Adrenal gland (tissue), 19 donors: ENCODE data around the gene LRRC28. TPM values are rescaled to one million over a fixed set of nuclear protein-coding genes. Genes with fewer than 3 reads are reported as not detected.
A peak's percentile ranks its signal among the peaks of the same experiment; 100 is the strongest.

Experiments
- DNase-seq, 7 donors: peaks; one replicate each; pipeline ENCODE4 v3.0.0-alpha.2; 2019 to 2020
- H3K27ac ChIP-seq, 5 donors: fragments of 200-600 bp; sonication (generic) in 4 of 5; 1 replicate in 3 of 5; 2 replicates in 2 of 5; pipeline versions ENCODE4 v1.5.1 to v1.8.0; 2016 to 2020; ENCODE audit warnings: mild to moderate bottlenecking in 1 of 5
- H3K27me3 ChIP-seq: fragments of 200-600 bp; 2 replicates; pipeline ENCODE4 v1.8.0; 2021
- H3K36me3 ChIP-seq, 2 donors: fragments of 200-600 bp; replicated peaks in 1 of 2; 1 replicate in 1 of 2; 2 replicates in 1 of 2; pipeline versions ENCODE4 v1.5.1 to v1.8.0; 2018 to 2022
- H3K4me1 ChIP-seq, 2 donors: fragments of 200-600 bp; replicated peaks in 1 of 2; 1 replicate in 1 of 2; 2 replicates in 1 of 2; pipeline versions ENCODE4 v1.5.1 to v1.8.0; 2018 to 2021
- H3K4me3 ChIP-seq, 4 donors: fragments of 200-600 bp; sonication (generic) in 3 of 4; one replicate each; pipeline ENCODE4 v1.5.1; 2016 to 2018
- H3K9me3 ChIP-seq, 3 donors: fragments of 200-600 bp; sonication (generic) in 1 of 3; replicated peaks in 1 of 3; 1 replicate in 2 of 3; 2 replicates in 1 of 3; pipeline versions ENCODE4 v1.5.1 to v1.8.0; 2016 to 2021
- POLR2A ChIP-seq, 2 donors: fragments of 450-650 bp; IDR thresholded peaks; one replicate each; pipeline ENCODE4 v1.6.1; 2017; ENCODE audit warnings: antibody characterized with exemption in 2 of 2, mild to moderate bottlenecking in 2 of 2, moderate library complexity in 1 of 2
- WGBS, 4 donors: extraction: QIAGEN DNeasy Blood & Tissue Kit in 2 of 4; methylation state at CpG; one replicate each; pipeline versions ENCODE4 v1.1.5 to v1.1.7; 2013 to 2017; 5-methylcytosine and 5-hydroxymethylcytosine counted together
- intact Hi-C, 2 donors: fragments of 100-400 bp; cut with DNase I; formaldehyde crosslinking; loops; one replicate each; pipeline versions ENCODE4 v1.14.1 to v1.15.0; 2022 to 2023
- long read RNA-seq, 10 donors: library from polyadenylated mRNA in 3 of 10; unstranded in 2 of 10; stranded (forward) in 1 of 10; transcript quantifications; one replicate each; pipeline ENCODE4 v2.0.0 and lab custom pipeline, GENCODE V29; 2021 to 2026
- polyA plus RNA-seq, 3 donors: library from polyadenylated mRNA; stranded (reverse); fragments of 200-250 nt in 2 of 3; fragments of 350-450 nt in 1 of 3; fragmentation: Illumina TruSeq in 1 of 3; extraction: RNeasy Lipid Tissue Mini Kit (QIAGEN cat#74804) in 1 of 3; gene quantifications; one replicate each; pipeline ENCODE4 v1.2.3, GENCODE V29; 2013 to 2014
- total RNA-seq, 9 donors: library from RNA; depleted of rRNA in 4 of 9; stranded (reverse); fragments of >200 nt in 4 of 9; fragments of 120-200 nt in 1 of 9; fragmentation: NEBNext Ultra II Directional in 1 of 9; extraction: Animal tissue kit (Norgen Biotek cat#: 25700) in 1 of 9; gene quantifications; one replicate each; pipeline versions ENCODE4 v1.1.0 to v1.2.4, GENCODE V29; 2013 to 2023
- TF ChIP-seq, protein P1 (sequence below), 6 experiments: fragments of 450-650 bp in 4 of 6; fragments of 200-600 bp in 2 of 6; sonication (generic) in 1 of 6; IDR thresholded peaks; 1 replicate in 5 of 6; 2 replicates in 1 of 6; pipeline versions ENCODE4 v1.5.1 to v1.8.0; 2016 to 2021; ENCODE audit warnings: antibody characterized with exemption in 6 of 6, mild to moderate bottlenecking in 2 of 6, moderate library complexity in 1 of 6
- donor health status: healthy with polysubstance abuse.
- donor health status: Bipolar disorder and iron deficiency.
- donor health status: DM: yes; HTN: yes; CAD: no.
- donor health status: DM: no; HTN: no; CAD: no.
- donor health status: DM: no; HTN: no; CAD: no.
- donor health status: DM: yes; HTN: yes; CAD: no.

LRRC28 gene
- 10 to 100 TPM; 17.8 to 49.8 (median 23.5) TPM for total RNA-seq
- 10 to 100 TPM in 1 of 3 donors, 1 to 10 TPM in 2; 4.4 to 20.6 (median 7.0) TPM for polyA plus RNA-seq
- long read RNA-seq, donor 1, full-length matches to known transcripts = 8 of 8 reads
- long read RNA-seq, donor 1, partial matches to known transcripts = 0 of 8 reads
- long read RNA-seq, donor 1, other reads (novel, unspliced or antisense) = 0 of 8 reads
- long read RNA-seq, donor 2, full-length matches to known transcripts = 2 of 2 reads
- long read RNA-seq, donor 2, partial matches to known transcripts = 0 of 2 reads
- long read RNA-seq, donor 2, other reads (novel, unspliced or antisense) = 0 of 2 reads
- long read RNA-seq, donor 3, full-length matches to known transcripts = 3 of 3 reads
- long read RNA-seq, donor 3, partial matches to known transcripts = 0 of 3 reads
- long read RNA-seq, donor 3, other reads (novel, unspliced or antisense) = 0 of 3 reads
- long read RNA-seq, donor 4, full-length matches to known transcripts = 10 of 19 reads
- long read RNA-seq, donor 4, partial matches to known transcripts = 1 of 19 reads
- long read RNA-seq, donor 4, other reads (novel, unspliced or antisense) = 8 of 19 reads
- long read RNA-seq, donor 5, full-length matches to known transcripts = 20 of 40 reads
- long read RNA-seq, donor 5, partial matches to known transcripts = 2 of 40 reads
- long read RNA-seq, donor 5, other reads (novel, unspliced or antisense) = 18 of 40 reads
- long read RNA-seq, donor 6, full-length matches to known transcripts = 7 of 11 reads
- long read RNA-seq, donor 6, partial matches to known transcripts = 2 of 11 reads
- long read RNA-seq, donor 6, other reads (novel, unspliced or antisense) = 2 of 11 reads
- long read RNA-seq, donor 7, full-length matches to known transcripts = 1 of 1 reads
- long read RNA-seq, donor 7, partial matches to known transcripts = 0 of 1 reads
- long read RNA-seq, donor 7, other reads (novel, unspliced or antisense) = 0 of 1 reads
- long read RNA-seq, donor 8, full-length matches to known transcripts = 5 of 5 reads
- long read RNA-seq, donor 8, partial matches to known transcripts = 0 of 5 reads
- long read RNA-seq, donor 8, other reads (novel, unspliced or antisense) = 0 of 5 reads
- long read RNA-seq, donor 9, full-length matches to known transcripts = 2 of 2 reads
- long read RNA-seq, donor 9, partial matches to known transcripts = 0 of 2 reads
- long read RNA-seq, donor 9, other reads (novel, unspliced or antisense) = 0 of 2 reads
- long read RNA-seq, donor 10 = 0 reads

DNA sequence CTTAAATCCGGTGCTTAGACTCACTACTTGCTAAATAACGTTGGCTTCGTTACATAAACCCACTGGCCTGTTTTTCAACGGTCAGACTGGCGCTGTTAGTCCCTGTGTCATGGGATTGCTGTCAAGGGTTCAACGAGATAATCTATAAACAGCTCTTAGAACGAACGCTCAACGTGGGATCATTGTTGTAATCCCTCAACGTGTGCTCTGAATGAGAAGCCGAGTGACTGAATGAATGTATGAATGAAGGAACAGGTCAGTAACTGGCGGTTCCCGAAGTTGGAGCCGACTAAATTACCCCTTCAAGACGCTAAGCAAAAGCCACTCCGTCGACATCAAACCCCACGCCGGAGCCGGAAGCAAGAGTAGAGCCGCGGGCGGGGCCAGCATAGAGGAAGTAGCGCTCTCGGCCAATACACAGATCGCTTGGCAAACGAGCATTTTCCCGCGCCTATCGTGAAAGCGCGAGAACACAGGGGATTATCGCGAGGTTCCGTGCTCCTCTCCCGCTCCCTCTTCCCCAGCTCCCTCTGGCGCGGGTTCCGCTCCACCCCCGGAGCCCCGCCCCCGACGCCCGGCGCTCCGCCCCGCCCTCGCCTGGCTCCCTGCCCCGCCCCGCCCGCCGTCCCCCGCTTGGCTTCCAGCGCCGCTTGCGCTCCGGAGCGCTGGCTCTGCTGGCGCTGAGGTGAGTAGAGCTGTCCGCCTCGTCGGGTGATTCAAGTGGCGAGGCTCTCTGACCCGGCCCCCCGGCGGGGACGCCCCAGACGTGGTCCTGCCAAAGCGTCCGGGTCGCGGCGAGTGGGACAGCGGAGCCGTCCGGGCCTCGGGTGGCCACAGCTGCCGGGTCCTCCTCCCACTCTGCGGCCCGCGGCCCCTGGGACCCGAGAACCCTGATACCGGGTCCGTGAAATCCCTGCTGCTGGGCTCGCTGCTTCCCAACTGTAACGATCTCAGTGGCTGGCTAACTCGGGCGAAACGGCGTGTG, at the start of gene LRRC28:
Gene LRRC28, plus strand, starts transcription at position 625 of the 985 bp plus-strand sequence. CDS start 4,477 bp downstream, outside the sequence.
- peak; percentile 98 to 100 (median 99) for DNase-seq
- Histone ChIP-seq H3K27me3 (no peaks in the 10 kb centered on the region), H3K4me1 (peaks cover 17 to 49% of the 10 kb centered on the region in 2 donors), H3K27ac (peak within 1 kb of the TSS; percentile 86 to 96 (median 93)), H3K36me3 (peaks cover 0 to 4% of the 10 kb centered on the region in 2 donors), H3K4me3 (peak within 1 kb of the TSS; percentile 43 to 92 (median 72)), H3K9me3 (no peaks in the 10 kb centered on the region)
- intact Hi-C loops = no loop called here
- WGBS, 4 donors = 0 to 1% (median 1%) methylated on average over 29 to 90 of the region's 90 CpGs
- TF ChIP-seq, protein P1, sequence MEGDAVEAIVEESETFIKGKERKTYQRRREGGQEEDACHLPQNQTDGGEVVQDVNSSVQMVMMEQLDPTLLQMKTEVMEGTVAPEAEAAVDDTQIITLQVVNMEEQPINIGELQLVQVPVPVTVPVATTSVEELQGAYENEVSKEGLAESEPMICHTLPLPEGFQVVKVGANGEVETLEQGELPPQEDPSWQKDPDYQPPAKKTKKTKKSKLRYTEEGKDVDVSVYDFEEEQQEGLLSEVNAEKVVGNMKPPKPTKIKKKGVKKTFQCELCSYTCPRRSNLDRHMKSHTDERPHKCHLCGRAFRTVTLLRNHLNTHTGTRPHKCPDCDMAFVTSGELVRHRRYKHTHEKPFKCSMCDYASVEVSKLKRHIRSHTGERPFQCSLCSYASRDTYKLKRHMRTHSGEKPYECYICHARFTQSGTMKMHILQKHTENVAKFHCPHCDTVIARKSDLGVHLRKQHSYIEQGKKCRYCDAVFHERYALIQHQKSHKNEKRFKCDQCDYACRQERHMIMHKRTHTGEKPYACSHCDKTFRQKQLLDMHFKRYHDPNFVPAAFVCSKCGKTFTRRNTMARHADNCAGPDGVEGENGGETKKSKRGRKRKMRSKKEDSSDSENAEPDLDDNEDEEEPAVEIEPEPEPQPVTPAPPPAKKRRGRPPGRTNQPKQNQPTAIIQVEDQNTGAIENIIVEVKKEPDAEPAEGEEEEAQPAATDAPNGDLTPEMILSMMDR (IDR thresholded peaks at IDR 0.05) = no peak
- peak; percentile 70 to 86 for TF ChIP-seq POLR2A (IDR thresholded peaks at IDR 0.05)

DNA sequence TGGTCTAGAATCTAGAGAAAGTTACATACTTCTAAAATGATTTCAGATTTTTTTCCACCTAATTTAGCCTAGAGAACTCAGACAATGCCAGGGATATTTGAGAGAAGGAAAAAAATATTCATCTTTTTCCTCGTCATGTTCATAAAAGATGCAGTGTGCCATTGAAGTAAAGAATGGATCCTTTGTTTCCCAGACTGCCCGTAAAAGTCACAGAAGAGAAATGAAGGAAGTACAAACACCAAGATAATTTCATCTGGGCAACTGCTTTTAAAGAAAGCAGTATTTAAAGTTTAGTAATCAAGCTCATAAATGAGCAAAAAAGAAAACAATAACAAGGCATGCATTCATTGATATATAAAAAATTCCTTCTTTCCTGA, 49.1 kb upstream of the LRRC28 start:
- Histone ChIP-seq H3K27me3 (no peaks in the 10 kb centered on the region), H3K9me3 (no peaks in the 10 kb centered on the region), H3K4me1 (no peaks in the 10 kb centered on the region), H3K4me3 (no peak overlapping the region), H3K36me3 (no peaks in the 10 kb centered on the region), H3K27ac (no peak overlapping the region)
- TF ChIP-seq, protein P1 (IDR thresholded peaks at IDR 0.05) = no peak
- no peak for TF ChIP-seq POLR2A (IDR thresholded peaks at IDR 0.05)
- 47 to 93% (median 67%) methylated on average over 2 of the region's 2 CpGs for WGBS, 4 donors
- DNase-seq = no peak
- intact Hi-C loops = no loop called here

DNA sequence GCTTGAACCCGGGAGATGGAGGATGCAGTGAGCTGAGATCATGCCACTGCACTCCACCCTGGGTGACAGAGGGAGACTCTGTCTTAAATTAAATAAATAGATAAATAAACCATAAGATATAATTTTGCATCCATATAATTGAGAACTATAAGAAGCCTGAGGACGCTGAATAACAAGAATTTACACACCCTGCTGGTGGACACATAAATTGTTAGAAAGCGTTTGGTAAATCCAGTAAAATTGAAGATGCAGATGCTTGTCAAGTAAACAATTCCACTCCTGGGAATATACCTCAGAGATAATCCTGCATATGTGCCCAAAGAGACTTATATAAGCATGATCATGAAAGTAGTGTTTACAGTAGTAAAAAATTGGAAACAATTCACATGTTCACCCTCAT, 43.6 kb upstream of the LRRC28 start:
- Histone ChIP-seq H3K4me1 (peaks cover 8 to 15% of the 10 kb centered on the region in 2 donors), H3K27ac (no peak overlapping the region), H3K4me3 (no peak overlapping the region), H3K36me3 (no peaks in the 10 kb centered on the region), H3K9me3 (no peaks in the 10 kb centered on the region), H3K27me3 (no peaks in the 10 kb centered on the region)
- TF ChIP-seq, protein P1 (IDR thresholded peaks at IDR 0.05) = no peak
- TF ChIP-seq POLR2A (IDR thresholded peaks at IDR 0.05) = no peak
- WGBS, 4 donors = 91 to 97% (median 92%) methylated on average over 3 of the region's 3 CpGs
- DNase-seq = no peak
- intact Hi-C loops = no loop called here
